Measurements from ENCODE around the gene SPDEF. TPM values are rescaled to one million over a fixed set of nuclear protein-coding genes. Genes with fewer than 3 reads are reported as not detected.

Gene SPDEF
- polyA plus RNA-seq, 1 donor (not counting 4 experiments of a cell fraction or from before 2014, with no cell fraction given): 0.03 TPM

GRCh38 chr6:34511214-34511914 lies 44.8 kb downstream of the SPDEF start:
- FAIRE-seq: no peak
- no peak for DNase-seq (ENCODE audit: low read depth, low spot score)
- Histone ChIP-seq H3K9me1 (ENCODE audit: control insufficient read depth, extremely low read depth, insufficient read depth, low read length) (no peaks in the 10 kb centered on the region), H3K36me3 (ENCODE audit: control insufficient read depth in 2 of 2, extremely low read depth in 1 of 2, insufficient read depth in 2 of 2, low read length in 2 of 2) (no peaks in the 10 kb centered on the region), H4K20me1 (ENCODE audit: control insufficient read depth, extremely low read depth, insufficient read depth, low read length) (no peaks in the 10 kb centered on the region), H3K27ac (ENCODE audit: control insufficient read depth, insufficient read depth, low read length) (no peak overlapping the region), H3K4me2 (ENCODE audit: control insufficient read depth, extremely low read depth, insufficient read depth, low read depth, low read length) (no peak overlapping the region), H3K9me3 (ENCODE audit: control insufficient read depth, low read depth, low read length) (no peaks in the 10 kb centered on the region), H3K4me1 (ENCODE audit: control insufficient read depth, extremely low read depth, insufficient read depth, low read length) (no peaks in the 10 kb centered on the region), H2AFZ (ENCODE audit: control insufficient read depth, low read length) (no peak overlapping the region), H3K9ac (ENCODE audit: control insufficient read depth, extremely low read depth, insufficient read depth, low read length) (no peak overlapping the region), H3K79me2 (ENCODE audit: control insufficient read depth, insufficient read depth, low read length) (no peaks in the 10 kb centered on the region), H3K4me3 (ENCODE audit: control insufficient read depth in 2 of 3, extremely low read depth in 1 of 3, insufficient read depth in 2 of 3, low read depth in 1 of 3, low read length in 3 of 3) (no peak overlapping the region), H3K27me3 (ENCODE audit: control insufficient read depth, extremely low read depth, insufficient read depth, low read length) (peaks cover 28% of the 10 kb centered on the region)
- dilution Hi-C loops (cut with MboI; ENCODE audit: extremely low pct_ligation_motif_present, low sequenced_read_pairs): no loop called here
- no peak for TF ChIP-seq EZH2 (IDR thresholded peaks at IDR 0.05; ENCODE audit: low read length)
- TF ChIP-seq CTCF (optimal IDR thresholded peaks at IDR 0.05 in 1 of 3, IDR thresholded peaks at IDR 0.05 in 1 of 3, conservative IDR thresholded peaks at IDR 0.05 in 1 of 3; ENCODE audit: extremely low read depth in 1 of 3, insufficient read depth in 2 of 3, low read length in 3 of 3): no peak

DNA sequence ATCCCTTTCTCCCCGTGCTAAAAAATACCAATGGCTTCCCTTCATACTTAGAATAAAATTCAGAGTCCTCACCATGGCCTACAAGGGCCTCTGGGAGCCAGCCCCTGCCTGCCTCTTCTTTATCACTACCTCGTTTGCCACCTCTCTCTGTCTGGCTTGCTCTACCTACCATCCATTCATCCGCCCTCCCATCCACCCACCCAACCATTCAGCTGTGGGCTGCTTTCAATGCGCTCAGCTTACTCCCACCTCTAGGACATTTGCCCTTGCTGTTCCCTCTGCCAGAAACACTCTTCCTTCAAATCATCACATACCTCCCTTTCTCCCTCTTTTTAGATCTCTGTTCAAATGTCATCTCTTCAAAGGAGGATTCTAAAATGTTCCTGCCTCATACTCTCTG lies 45.8 kb downstream of the SPDEF start:
- Histone ChIP-seq H3K4me3 (ENCODE audit: control insufficient read depth in 2 of 3, extremely low read depth in 1 of 3, insufficient read depth in 2 of 3, low read depth in 1 of 3, low read length in 3 of 3) (no peak overlapping the region), H3K9ac (ENCODE audit: control insufficient read depth, extremely low read depth, insufficient read depth, low read length) (no peak overlapping the region), H3K4me1 (ENCODE audit: control insufficient read depth, extremely low read depth, insufficient read depth, low read length) (no peaks in the 10 kb centered on the region), H3K36me3 (ENCODE audit: control insufficient read depth in 2 of 2, extremely low read depth in 1 of 2, insufficient read depth in 2 of 2, low read length in 2 of 2) (no peaks in the 10 kb centered on the region), H3K9me3 (ENCODE audit: control insufficient read depth, low read depth, low read length) (no peaks in the 10 kb centered on the region), H2AFZ (ENCODE audit: control insufficient read depth, low read length) (no peak overlapping the region), H3K9me1 (ENCODE audit: control insufficient read depth, extremely low read depth, insufficient read depth, low read length) (no peaks in the 10 kb centered on the region), H4K20me1 (ENCODE audit: control insufficient read depth, extremely low read depth, insufficient read depth, low read length) (no peaks in the 10 kb centered on the region), H3K27me3 (ENCODE audit: control insufficient read depth, extremely low read depth, insufficient read depth, low read length) (peaks cover 20% of the 10 kb centered on the region), H3K4me2 (ENCODE audit: control insufficient read depth, extremely low read depth, insufficient read depth, low read depth, low read length) (no peak overlapping the region), H3K79me2 (ENCODE audit: control insufficient read depth, insufficient read depth, low read length) (no peaks in the 10 kb centered on the region), H3K27ac (ENCODE audit: control insufficient read depth, insufficient read depth, low read length) (no peak overlapping the region)
- dilution Hi-C loops (cut with MboI; ENCODE audit: extremely low pct_ligation_motif_present, low sequenced_read_pairs): no loop called here
- no peak for TF ChIP-seq CTCF (optimal IDR thresholded peaks at IDR 0.05 in 1 of 3, IDR thresholded peaks at IDR 0.05 in 1 of 3, conservative IDR thresholded peaks at IDR 0.05 in 1 of 3; ENCODE audit: extremely low read depth in 1 of 3, insufficient read depth in 2 of 3, low read length in 3 of 3)
- TF ChIP-seq EZH2 (IDR thresholded peaks at IDR 0.05; ENCODE audit: low read length): no peak
- FAIRE-seq (no peak), DNase-seq (ENCODE audit: low read depth, low spot score) (no peak)
